ENCODE measurements around the gene ROR1. TPM values are rescaled to one million over a fixed set of nuclear protein-coding genes. Genes with fewer than 3 reads are reported as not detected.
"Not testable (repeated sequence)": the region's sequence is repeated elsewhere in the genome, so short reads cannot be mapped to it uniquely, and the experiment has no call there.

ROR1 gene
- total RNA-seq, 2 donors from 2014 or later: 0.25 TPM; not detected in 1

DNA sequence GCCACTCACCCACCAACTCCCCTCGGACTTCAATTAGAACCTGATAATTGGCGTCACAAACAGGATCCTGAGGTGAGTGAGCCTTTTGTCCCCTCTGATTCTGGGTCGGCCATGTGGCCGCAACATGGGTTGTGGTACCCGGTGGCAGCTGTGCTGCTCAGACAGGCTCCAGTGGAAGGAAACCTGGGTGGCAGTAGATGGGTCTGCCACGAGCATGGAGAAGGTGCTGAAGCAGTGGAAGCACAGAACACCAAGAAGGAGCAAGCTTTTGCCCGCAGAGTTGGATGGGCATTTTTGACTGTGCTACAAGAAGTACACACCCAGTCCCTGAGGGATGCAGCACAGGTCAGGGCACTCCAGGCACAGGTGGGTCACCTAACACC is 413.1 kb downstream of the ROR1 start:
- DNase-seq (ENCODE audit: low spot score in 2 of 2) (no peak), ATAC-seq (no peak)
- H3K9me3 Mint-ChIP-seq: no peaks in the 10 kb centered on the region
- H3K36me3 Mint-ChIP-seq: no peaks in the 10 kb centered on the region
- no peak overlapping the region for H3K27ac Mint-ChIP-seq

DNA sequence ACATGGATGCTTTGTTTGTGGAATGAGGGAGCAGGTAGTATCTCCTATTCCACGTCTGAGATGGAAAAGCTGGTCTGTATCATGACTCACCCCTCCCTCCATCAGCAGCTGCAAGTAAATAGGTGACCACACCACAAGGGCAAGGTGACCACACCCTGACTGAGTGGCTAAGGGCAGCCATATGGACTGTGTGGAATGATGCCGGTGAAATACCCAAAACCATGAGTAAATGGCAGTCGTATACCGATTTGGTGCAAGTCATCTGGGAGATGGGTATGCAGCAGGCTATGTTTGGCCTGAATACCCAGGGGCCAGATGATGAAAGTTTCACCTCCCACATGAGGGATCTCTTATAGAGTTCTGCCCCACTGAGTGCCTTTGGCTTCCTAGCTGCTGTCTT is 413.8 kb downstream of the ROR1 start:
- H3K27ac Mint-ChIP-seq: no peak overlapping the region
- ATAC-seq: no peak
- H3K36me3 Mint-ChIP-seq: no peaks in the 10 kb centered on the region
- no peak for DNase-seq (ENCODE audit: low spot score in 2 of 2)
- no peaks in the 10 kb centered on the region for H3K9me3 Mint-ChIP-seq

DNA sequence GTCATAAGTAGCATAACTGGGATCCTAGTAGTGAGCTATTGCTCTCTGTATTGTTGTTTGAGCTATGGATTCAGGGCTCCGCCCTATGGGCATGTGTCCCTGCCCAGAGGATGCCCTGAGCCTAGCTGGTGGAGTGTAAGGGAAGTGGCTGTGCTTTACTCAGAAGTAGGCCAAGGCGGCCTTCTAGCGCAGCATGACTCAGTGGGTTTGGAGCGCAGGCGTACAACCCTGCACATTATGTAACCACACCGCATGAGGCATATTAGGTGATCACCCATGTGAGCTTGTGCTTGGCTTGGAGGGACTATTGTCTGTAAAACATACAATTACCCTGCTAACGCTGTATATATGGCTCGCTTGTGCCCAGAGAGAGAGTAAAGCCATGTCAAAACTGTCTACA is 418.5 kb downstream of the ROR1 start:
- Mint-ChIP-seq H3K9me3 (no peaks in the 10 kb centered on the region), H3K27ac (no peak overlapping the region), H3K36me3 (no peaks in the 10 kb centered on the region)
- DNase-seq (ENCODE audit: low spot score in 2 of 2): no peak
- ATAC-seq: no peak

DNA sequence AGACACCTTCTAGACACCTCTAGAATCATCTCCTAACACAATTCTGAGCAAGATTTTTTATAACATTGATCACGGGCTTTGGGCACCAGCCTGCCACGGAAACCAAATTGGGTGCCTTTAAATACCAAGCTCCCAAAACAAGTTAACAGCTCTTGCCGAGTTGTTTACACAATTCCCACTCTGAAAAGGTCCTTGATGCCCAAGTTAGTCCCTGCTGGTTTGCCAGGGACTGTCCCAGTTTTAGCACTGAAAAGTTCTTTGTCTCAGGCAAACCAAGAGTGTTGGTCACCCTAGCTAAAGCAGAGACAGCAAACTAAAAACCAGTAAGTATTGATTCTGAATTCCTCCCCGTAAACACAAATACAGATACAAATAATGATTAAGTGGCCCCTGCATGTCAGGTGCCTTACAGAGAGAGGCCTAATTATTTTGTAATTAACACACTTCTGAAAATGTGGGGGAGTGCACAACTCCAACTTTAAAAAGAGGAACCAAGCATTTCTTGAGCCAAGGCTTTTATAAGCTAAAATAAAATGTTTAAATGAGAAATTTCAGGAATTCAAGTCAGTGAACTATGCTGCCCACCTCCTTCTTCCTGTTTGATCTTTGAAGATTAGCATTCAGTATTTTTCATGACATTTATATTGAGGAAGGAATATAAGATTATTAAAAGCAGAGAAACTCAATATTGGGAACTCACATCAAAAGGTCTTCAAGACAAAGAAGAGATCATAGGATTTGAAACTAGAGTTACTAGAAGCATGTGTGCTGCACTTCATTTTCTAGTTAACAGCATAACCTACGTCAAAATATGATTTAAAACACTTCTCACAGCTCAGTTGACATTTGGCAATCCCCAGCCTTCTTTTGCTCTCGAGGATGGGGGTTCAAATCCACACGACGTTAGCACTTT is 420.6 kb downstream of the ROR1 start:
- ATAC-seq (no peak), DNase-seq (ENCODE audit: low spot score in 2 of 2) (no peak)
- H3K9me3 Mint-ChIP-seq: no peaks in the 10 kb centered on the region
- no peaks in the 10 kb centered on the region for H3K36me3 Mint-ChIP-seq
- no peak overlapping the region for H3K27ac Mint-ChIP-seq

DNA sequence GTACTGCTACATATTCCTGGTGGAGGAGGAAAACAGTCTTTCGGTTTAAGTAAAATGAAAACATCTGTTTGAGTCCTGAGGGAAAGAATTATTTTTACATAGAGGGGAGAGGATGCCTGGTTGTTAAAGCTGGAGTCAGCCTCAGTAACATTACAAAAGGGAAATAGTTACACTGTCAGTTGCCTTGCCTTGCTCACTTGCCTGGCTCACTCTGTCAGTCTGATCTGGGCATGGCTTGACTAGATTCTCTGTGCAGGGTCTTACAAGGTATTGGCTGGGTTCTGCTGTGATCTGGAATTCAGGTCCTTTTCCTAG is 421.2 kb downstream of the ROR1 start:
- Mint-ChIP-seq H3K27ac (no peak overlapping the region), H3K36me3 (no peaks in the 10 kb centered on the region), H3K9me3 (no peaks in the 10 kb centered on the region)
- no peak for DNase-seq (ENCODE audit: low spot score in 2 of 2)
- no peak for ATAC-seq

DNA sequence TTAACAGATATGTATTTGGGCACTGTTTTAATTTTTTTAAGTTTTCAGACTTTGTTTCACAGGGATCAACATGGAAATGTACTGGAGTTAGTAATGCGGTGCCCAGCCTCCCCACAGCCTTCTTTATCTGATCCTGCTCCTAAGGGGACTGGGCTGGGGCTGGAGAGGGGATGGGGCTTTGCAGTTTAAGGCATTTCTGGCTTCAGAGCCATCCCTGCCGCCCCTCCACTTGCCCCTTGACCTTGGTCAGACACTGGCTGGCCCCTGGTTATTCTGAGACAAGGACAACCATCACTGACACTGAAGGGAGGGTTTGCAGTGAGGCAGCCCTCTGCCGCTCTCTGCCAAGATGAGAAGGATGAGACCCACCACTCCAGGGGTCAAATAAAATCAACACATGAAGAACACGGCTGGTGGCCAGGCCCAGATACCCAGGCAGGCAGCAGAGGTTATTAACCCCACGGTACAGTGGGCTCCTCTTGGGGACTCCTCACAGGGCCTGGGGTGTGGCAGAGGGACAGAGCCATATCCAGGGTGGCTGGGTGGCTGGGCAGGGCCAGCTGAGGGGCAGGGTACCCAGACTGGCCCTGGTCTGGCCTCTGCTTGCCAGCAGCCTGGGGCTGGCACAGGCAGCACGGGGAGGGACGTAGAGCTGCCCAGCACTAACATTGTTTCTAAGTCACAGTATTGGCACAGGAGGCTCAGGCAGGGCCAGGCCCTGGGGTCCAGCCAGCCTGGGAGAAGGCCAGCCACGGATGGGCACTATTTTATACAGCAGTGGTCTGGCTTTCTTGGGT is 422.5 kb downstream of the ROR1 start:
- ATAC-seq: no peak
- H3K27ac Mint-ChIP-seq: no peak overlapping the region

DNA sequence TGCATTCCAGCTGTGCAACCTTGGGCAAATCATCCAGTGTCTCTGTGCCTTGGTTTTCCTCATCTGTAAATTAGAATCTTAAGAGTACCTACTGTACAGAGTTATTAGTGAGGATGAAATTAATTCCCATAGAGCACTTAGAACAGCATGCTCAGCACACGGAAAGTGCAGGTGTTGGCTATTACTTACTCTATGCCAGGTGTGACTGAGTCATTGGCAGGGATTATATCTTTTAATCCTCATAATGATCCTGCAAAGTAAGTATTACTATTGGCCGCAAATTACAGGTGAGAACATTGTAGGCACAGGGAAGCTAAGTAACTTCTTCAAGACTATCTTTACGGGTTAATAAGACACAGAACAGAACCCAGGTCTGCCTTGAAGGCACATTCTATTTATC is 423.3 kb downstream of the ROR1 start:
- Mint-ChIP-seq H3K36me3 (no peaks in the 10 kb centered on the region), H3K9me3 (no peaks in the 10 kb centered on the region), H3K27ac (no peak overlapping the region)
- ATAC-seq (no peak), DNase-seq (ENCODE audit: low spot score in 2 of 2) (no peak)

More for the DNA sequence above, 422.5 kb downstream of the ROR1 start:
- H3K9me3 Mint-ChIP-seq: no peaks in the 10 kb centered on the region
- no peak for DNase-seq (ENCODE audit: low spot score in 2 of 2)
- H3K36me3 Mint-ChIP-seq: no peaks in the 10 kb centered on the region

DNA sequence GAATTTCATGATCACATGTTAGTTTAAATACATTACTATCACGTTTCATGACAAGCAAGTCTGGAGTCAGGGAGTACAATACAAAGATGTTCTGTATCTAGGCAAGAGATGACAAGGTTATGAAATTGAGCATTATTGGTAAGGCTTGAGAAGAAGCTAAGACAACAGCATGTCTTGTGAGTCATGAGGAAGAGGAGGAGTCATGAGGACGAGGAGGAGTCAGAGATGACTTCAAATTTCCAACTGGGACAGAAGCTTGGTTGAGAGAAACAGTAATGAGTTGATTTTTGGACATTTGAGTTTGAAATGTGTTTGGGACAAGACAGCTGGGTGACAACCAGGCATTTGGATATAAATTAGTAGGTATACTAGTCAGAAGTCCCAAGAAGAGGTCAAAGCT is 425.3 kb downstream of the ROR1 start:
- Mint-ChIP-seq H3K27ac (no peak overlapping the region), H3K36me3 (no peaks in the 10 kb centered on the region), H3K9me3 (no peaks in the 10 kb centered on the region)
- peak; percentile 48 to 86 for ATAC-seq
- no peak for DNase-seq (ENCODE audit: low spot score in 2 of 2)

DNA sequence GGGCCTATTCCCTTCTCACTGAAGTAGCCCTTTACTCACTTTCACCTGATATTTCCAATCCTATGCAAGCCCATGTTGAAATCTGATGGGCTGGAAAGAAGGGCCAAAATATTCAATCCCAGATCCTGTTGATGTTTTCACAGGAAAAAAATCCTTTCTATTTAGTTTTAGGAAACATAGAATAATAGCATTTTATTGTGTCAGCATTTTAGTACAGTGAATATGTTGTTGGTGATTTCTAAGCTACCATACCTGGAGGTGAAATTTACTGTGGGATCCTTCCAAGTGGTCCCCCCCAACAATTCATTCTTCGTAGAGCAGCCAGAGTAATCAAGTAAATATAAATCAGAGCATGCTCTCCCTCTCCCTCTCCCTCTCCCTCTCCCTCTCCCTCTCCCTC is 426.2 kb downstream of the ROR1 start:
- H3K27ac Mint-ChIP-seq: no peak overlapping the region
- no peak for DNase-seq (ENCODE audit: low spot score in 2 of 2)
- ATAC-seq: no peak

DNA sequence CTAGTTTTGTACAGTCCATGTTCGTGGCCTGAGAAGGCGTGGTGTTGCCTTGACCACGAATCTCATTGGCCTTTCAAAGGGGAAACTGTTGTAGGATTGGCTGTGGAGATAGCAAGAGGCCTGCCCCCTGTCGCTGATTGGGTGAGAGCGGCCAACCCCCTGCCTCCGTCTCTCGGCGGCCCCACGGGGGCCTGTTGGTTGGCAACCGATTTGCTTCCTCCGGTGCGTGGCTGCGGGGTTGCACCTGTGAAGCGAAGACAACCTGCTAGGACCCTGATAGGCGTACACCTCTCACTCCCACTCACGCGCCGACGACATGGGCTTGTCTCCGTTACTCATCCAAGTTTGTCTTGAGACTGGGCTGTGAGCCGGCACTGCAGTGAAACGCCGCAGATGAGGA is 429.6 kb downstream of the ROR1 start, which contains the start of gene UBE2U:
UBE2U (plus strand) TSS at position 204 of the 400 bp plus-strand sequence. CDS start 428 bp downstream, outside the sequence.
- no peaks in the 10 kb centered on the region for H3K9me3 Mint-ChIP-seq
- DNase-seq (ENCODE audit: low spot score in 2 of 2) (no peak), ATAC-seq (no peak)
- no peaks in the 10 kb centered on the region for H3K36me3 Mint-ChIP-seq
- H3K27ac Mint-ChIP-seq: no peak within 1 kb of the TSS

More for the DNA sequence above, 426.2 kb downstream of the ROR1 start:
- Mint-ChIP-seq H3K36me3 (no peaks in the 10 kb centered on the region), H3K9me3 (no peaks in the 10 kb centered on the region)

DNA sequence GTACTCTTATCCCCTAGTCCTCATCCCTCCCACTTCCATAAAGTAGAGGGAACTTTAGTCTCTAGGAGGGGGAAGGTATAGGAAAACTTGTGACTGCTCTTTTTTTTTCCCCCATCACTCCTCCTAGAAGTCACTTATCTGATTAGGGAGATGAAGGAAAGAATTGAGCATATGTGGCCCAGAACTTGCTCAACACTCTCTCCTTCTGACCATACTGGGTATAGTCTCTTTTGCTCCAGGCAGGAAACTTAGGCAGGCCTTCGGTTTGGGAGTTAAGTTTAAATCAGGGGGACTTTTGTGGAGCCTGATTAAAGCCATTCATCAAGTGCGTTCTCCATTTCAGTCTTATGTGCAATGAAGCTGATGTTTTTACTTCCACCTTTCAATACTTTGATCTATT is 435.4 kb downstream of the ROR1 start:
- H3K9me3 Mint-ChIP-seq: no peaks in the 10 kb centered on the region
- H3K27ac Mint-ChIP-seq: no peak overlapping the region
- no peak for ATAC-seq
- no peak for DNase-seq (ENCODE audit: low spot score in 2 of 2)
- H3K36me3 Mint-ChIP-seq: no peaks in the 10 kb centered on the region

DNA sequence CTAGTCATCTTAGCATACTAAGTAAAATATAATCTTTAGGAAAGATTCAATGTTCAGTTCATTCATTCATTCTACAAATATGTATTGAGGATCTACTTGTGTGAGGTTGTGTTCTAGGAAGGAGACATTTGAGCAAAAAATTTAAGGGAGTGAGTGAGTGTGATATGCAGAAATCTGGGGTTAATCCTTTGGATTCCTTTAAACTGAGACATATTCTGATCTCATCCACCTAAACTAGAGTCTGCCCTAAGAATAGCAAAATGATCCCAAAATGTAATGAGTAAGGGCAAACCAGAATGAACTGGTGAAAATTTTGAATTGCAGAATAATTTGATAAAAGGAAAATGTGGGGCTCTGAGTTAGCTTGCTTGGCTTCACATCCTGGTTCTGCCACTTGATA is 438.2 kb downstream of the ROR1 start:
- Mint-ChIP-seq H3K9me3 (no peaks in the 10 kb centered on the region), H3K36me3 (no peaks in the 10 kb centered on the region), H3K27ac (no peak overlapping the region)
- DNase-seq (ENCODE audit: low spot score in 2 of 2) (no peak), ATAC-seq (no peak)

DNA sequence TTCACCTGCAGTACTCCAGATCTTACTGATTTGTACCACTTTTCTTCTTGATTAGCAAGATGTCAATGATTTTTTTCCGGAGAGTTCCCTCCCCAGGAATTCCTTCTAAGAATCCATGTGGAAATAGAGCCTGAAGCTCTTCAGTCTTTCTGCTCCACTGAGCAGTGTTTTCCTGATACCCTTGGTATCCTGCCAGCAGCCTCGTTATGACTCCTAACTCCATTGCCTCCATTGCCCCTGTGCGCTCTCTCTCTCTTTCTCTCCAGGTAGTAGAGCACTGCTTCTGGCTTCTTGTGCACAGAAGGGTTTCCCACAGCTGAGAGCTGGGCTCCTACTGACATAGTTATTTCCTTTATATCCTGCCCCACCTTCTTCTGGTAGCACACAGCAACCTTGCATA is 441.8 kb downstream of the ROR1 start:
- H3K36me3 Mint-ChIP-seq: no peaks in the 10 kb centered on the region
- H3K9me3 Mint-ChIP-seq: no peaks in the 10 kb centered on the region
- ATAC-seq (no peak), DNase-seq (ENCODE audit: low spot score in 2 of 2) (no peak)
- no peak overlapping the region for H3K27ac Mint-ChIP-seq

DNA sequence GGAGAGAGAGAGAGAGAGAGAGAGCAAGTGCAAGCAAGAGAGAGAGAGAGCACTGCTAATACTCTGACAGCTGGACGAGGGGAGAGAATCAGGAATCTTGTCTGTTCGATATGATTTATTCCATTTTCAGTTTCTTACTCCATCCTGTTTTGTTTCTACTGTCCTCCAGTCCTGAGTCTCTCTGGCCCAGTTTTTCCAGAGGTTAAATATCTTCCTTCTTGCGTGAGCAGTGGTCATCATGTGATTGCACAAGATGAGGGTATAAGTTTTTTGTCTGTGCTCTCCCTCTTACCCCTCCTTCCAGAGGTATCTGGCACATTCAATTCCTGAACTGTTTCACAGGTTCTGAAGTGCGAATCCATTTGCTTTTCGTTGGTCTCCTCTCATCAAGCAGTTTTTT is 446.4 kb downstream of the ROR1 start:
- Mint-ChIP-seq H3K36me3 (no peaks in the 10 kb centered on the region), H3K9me3 (peaks cover 0 to 2% of the 10 kb centered on the region in 2 donors), H3K27ac (no peak overlapping the region)
- no peak for ATAC-seq
- DNase-seq (ENCODE audit: low spot score in 2 of 2): no peak

DNA sequence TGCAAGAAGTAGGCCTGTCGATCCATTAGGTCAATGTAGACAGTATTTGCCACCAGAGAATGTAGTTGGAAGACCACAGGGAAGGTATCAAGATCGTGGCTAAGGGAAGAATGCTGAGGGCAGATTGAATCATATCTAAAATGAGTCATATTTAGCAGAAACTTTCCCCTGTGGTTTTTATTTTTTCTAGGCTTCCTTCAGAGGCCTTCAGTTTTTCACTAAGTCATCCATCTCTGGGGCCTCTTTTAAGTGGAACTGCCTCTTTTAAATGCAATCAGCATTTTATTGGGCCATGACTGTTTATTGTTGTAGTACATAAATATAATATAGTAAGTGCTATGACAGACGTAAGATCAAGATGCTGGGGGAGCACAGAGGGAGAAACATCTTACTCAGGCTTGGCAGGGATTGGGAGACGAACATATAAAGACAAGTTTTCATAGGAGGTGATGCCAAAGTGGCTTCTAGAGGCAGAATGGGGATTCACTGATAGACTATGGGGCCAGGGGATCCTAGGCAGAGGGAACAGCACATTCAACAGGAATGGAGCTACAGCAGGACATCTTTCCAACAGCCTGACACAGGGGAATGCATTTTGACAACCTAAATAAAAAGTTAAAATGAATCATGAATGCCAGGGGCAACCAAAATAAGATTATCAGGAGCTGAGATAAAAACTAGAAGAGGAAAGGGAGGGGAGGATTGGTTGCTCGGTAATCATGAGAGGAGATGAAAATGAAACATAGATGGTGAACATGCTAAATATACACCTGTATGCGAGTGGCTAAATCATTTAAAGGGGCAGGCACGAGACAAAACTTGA is 449.7 kb downstream of the ROR1 start:
- ATAC-seq: peak; percentile 95 to 96

DNA sequence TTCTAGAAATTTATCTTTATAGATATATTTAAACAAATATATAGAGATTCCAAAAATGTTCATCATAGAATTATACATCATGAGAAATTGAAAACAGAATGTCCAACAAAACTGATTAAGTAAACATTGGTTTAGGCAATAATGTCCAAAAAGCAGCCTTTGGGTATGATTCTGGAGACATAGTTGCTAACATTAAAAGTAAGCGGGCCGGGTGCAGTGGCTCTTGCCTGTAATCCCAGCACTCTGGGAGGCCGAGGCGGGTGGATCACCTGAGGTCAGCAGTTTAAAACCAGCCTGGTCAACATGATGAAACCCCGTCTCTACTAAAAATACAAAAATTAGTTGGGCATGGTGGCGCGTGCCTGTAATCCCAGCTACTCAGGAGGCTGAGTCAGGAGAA is 450.4 kb downstream of the ROR1 start:
- H3K9me3 Mint-ChIP-seq; H3K27ac Mint-ChIP-seq; H3K36me3 Mint-ChIP-seq; DNase-seq (ENCODE audit: low spot score in 2 of 2); ATAC-seq: not testable (repeated sequence)

More for the DNA sequence above, 449.7 kb downstream of the ROR1 start:
- DNase-seq (ENCODE audit: low spot score in 2 of 2): no peak
- H3K9me3 Mint-ChIP-seq: peaks cover 0 to 4% of the 10 kb centered on the region in 2 donors
- no peaks in the 10 kb centered on the region for H3K36me3 Mint-ChIP-seq
- H3K27ac Mint-ChIP-seq: peak overlapping the region; percentile 57 to 79
